NCI-H187 (cell line): Measurements from ENCODE around the gene NEXN.

Experiments
- DNase-seq, 2 experiments: peaks; one replicate each; lab custom pipeline; 2025; lab: John Stamatoyannopoulos, UW

Gene NEXN

GRCh38 chr1:77888081-77888780 lies at the start of gene NEXN:
Gene NEXN (plus strand): TSS chr1:77888624. CDS start chr1:77916107, 27,483 bp downstream.
- no peak for DNase-seq

GRCh38 chr1:77841574-77841973 lies 46.9 kb upstream of the NEXN start:
- DNase-seq: no peak

GRCh38 chr1:77845951-77846350 lies 42.5 kb upstream of the NEXN start:
- no peak for DNase-seq

- no peak for DNase-seq
These were observed 41.5 kb upstream of the NEXN start for GRCh38 chr1:77846966-77847365.

GRCh38 chr1:77847621-77848080 lies 40.8 kb upstream of the NEXN start:
- no peak for DNase-seq

- DNase-seq: no peak
These were observed 38.3 kb upstream of the NEXN start for GRCh38 chr1:77850082-77850481.

- no peak for DNase-seq
These were observed 30.9 kb upstream of the NEXN start for GRCh38 chr1:77857552-77857951.

- DNase-seq: no peak
These were observed 29.7 kb upstream of the NEXN start for GRCh38 chr1:77858725-77859124.

- DNase-seq: no peak
These were observed 29.2 kb upstream of the NEXN start for GRCh38 chr1:77859248-77859647.

- DNase-seq: no peak
These were observed 22.1 kb upstream of the NEXN start for GRCh38 chr1:77866296-77866695.

GRCh38 chr1:77872645-77873044 lies 15.8 kb upstream of the NEXN start:
- no peak for DNase-seq

GRCh38 chr1:77873461-77873860 lies 15.0 kb upstream of the NEXN start:
- DNase-seq: no peak

GRCh38 chr1:77874804-77875445 lies 13.5 kb upstream of the NEXN start:
- DNase-seq: no peak

- no peak for DNase-seq
These were observed 11.5 kb upstream of the NEXN start for GRCh38 chr1:77876884-77877283.

- no peak for DNase-seq
These were observed 7.4 kb upstream of the NEXN start for GRCh38 chr1:77881061-77881460.

- no peak for DNase-seq
These were observed 6.0 kb upstream of the NEXN start for GRCh38 chr1:77882411-77882810.

GRCh38 chr1:77888781-77889642 lies 588 bp downstream of the NEXN start:
- DNase-seq: no peak

- DNase-seq: no peak
These were observed 1.2 kb downstream of the NEXN start for GRCh38 chr1:77889671-77890070.

- DNase-seq: no peak
These were observed 2.8 kb downstream of the NEXN start for GRCh38 chr1:77891200-77891599.

- no peak for DNase-seq
These were observed 11.4 kb downstream of the NEXN start for GRCh38 chr1:77899647-77900320.

GRCh38 chr1:77900687-77901293 lies 12.4 kb downstream of the NEXN start:
- DNase-seq: no peak

- no peak for DNase-seq
These were observed 17.2 kb downstream of the NEXN start for GRCh38 chr1:77905603-77906002.
